Activated naive CD4-positive, alpha-beta T cell treated with anti-CD3 and anti-CD28 coated beads, Interleukin-2, amount 50 U/mL, for 24 hours (primary cell): ENCODE data around the gene CYB561.

ENCODE experiments used
- H3K27ac Mint-ChIP-seq: one replicate; pipeline ENCODE4 v1.8.0; 2021; ENCODE audit warnings: mild to moderate bottlenecking, mixed read lengths
- H3K27me3 Mint-ChIP-seq: one replicate; pipeline ENCODE4 v1.8.0; 2021; ENCODE audit warnings: mixed read lengths
- H3K36me3 Mint-ChIP-seq: one replicate; pipeline ENCODE4 v1.8.0; 2021; ENCODE audit warnings: mixed read lengths
- H3K4me1 Mint-ChIP-seq: one replicate; pipeline ENCODE4 v1.8.0; 2021; ENCODE audit warnings: mixed read lengths
- H3K4me3 Mint-ChIP-seq: one replicate; pipeline ENCODE4 v1.8.0; 2021; ENCODE audit warnings: mild to moderate bottlenecking, mixed read lengths
- H3K9me3 Mint-ChIP-seq: one replicate; pipeline ENCODE4 v1.8.0; 2021; ENCODE audit warnings: mixed read lengths

The CYB561 gene

DNA sequence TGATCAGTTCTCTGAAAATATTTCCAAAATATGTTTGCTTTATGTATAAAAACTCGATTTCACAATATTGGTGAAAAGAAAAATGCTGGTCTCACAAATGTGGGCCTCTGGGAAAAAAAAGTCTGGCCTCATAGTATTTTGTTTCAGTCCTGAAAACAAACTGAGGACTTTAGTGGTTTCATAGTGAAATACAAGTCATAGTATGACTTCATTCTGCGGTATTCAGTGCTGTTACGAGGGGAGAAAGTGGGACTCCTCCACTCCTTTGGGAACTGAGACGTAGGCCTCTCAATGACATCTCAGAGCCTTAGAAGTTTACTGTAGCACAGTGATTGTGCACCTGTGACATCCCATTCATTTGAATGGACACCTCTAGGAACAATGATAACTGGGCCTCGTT, 56.0 kb downstream of the CYB561 start:
- no peaks in the 10 kb centered on the region for H3K27me3 Mint-ChIP-seq
- no peaks in the 10 kb centered on the region for H3K4me1 Mint-ChIP-seq
- no peak overlapping the region for H3K27ac Mint-ChIP-seq
- peaks cover 12% of the 10 kb centered on the region for H3K36me3 Mint-ChIP-seq
- no peak overlapping the region for H3K4me3 Mint-ChIP-seq
- no peaks in the 10 kb centered on the region for H3K9me3 Mint-ChIP-seq

DNA sequence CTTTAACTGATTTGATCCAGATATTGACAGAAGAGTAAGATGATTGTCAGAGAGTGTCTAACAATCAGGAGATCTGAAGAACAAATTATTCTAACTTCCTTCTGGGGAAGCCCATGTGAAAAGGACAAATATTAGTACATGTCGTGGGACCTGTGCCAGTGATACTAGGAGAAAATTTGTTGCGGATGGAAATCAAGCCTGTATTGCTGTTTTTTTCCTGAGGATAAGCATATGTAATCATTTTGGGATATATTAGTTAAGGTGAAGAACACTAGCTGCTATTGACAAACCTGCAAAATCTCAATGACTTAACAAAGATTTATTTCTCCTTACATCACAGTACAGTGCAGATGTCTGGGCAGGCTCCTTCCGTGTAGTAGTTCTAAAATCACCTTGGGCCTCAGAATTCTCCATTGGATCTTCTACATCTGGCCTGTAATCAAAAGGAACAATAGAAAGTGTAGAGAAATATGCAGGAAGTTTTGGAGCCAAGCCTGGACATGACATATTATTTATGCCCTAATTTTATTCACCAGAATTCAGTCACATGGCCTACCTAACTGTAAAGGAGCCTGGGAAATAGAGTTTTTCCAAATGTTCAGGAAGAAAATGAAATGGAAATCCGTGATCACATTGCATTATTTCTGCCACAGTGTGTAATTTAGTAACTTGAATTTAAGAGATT, 58.3 kb downstream of the CYB561 start:
- no peaks in the 10 kb centered on the region for H3K27me3 Mint-ChIP-seq
- H3K36me3 Mint-ChIP-seq, result peaks cover 12% of the 10 kb centered on the region
- H3K27ac Mint-ChIP-seq, result no peak overlapping the region
- no peaks in the 10 kb centered on the region for H3K4me1 Mint-ChIP-seq
- H3K9me3 Mint-ChIP-seq, result no peaks in the 10 kb centered on the region
- no peak overlapping the region for H3K4me3 Mint-ChIP-seq

DNA sequence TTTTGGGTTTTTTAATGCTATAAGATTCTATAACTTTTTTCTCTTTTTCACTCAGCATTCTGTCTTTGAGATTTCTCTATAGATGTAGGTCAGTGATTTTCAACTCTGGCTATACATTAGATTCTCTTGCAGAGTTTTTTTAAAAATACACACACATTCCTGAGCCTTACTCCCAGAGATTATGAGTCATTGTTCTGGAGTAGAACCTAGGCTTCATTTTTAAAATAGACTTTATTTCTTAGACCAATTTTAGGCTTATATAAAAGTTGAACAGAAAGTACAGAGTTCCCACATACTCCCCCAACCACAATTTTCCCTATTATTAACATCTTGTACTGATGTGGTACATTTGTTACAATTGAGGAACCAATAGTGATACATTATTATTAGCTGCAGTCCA, 63.3 kb downstream of the CYB561 start:
- Mint-ChIP-seq H3K4me3 (no peak overlapping the region), H3K27me3 (no peaks in the 10 kb centered on the region), H3K4me1 (peaks cover 3% of the 10 kb centered on the region), H3K27ac (no peak overlapping the region), H3K36me3 (peaks cover 2% of the 10 kb centered on the region), H3K9me3 (no peaks in the 10 kb centered on the region)
